Stomach smooth muscle (tissue), 2 donors: ENCODE measurements around the gene C9orf50.
"Not testable (repeated sequence)": the region's sequence is repeated elsewhere in the genome, so short reads cannot be mapped to it uniquely, and the experiment has no call there.

Experiments
- H3K27ac ChIP-seq: one replicate; pipeline ENCODE4 v1.7.0; 2013; ENCODE audit warnings: mild to moderate bottlenecking, low read length, inconsistent platforms
- H3K27me3 ChIP-seq, 2 donors: one replicate each; pipeline ENCODE4 v1.7.0; 2013; ENCODE audit warnings: low read length in 2 of 2; ENCODE audit not compliant: insufficient read depth in 2 of 2, control insufficient read depth in 1 of 2
- H3K36me3 ChIP-seq, 2 donors: one replicate each; pipeline ENCODE4 v1.7.0; 2013; ENCODE audit warnings: low read length in 2 of 2; ENCODE audit not compliant: control insufficient read depth in 2 of 2, insufficient read depth in 2 of 2
- H3K4me1 ChIP-seq: one replicate; pipeline ENCODE4 v1.7.0; 2013; ENCODE audit warnings: low read length; ENCODE audit not compliant: control insufficient read depth, insufficient read depth
- H3K4me3 ChIP-seq, 2 donors: one replicate each; pipeline ENCODE4 v1.7.0; 2013; ENCODE audit warnings: low read length in 2 of 2
- H3K9ac ChIP-seq, 2 donors: one replicate each; pipeline ENCODE4 v1.7.0; 2013; ENCODE audit warnings: low read length in 2 of 2, mild to moderate bottlenecking in 1 of 2
- H3K9me3 ChIP-seq, 2 donors: one replicate each; pipeline ENCODE4 v1.7.0; 2013; ENCODE audit warnings: low read length in 2 of 2; ENCODE audit not compliant: control insufficient read depth in 2 of 2
- donor health status: healthy.
- donor health status: Pancreatic carcinoma.

Gene C9orf50

DNA sequence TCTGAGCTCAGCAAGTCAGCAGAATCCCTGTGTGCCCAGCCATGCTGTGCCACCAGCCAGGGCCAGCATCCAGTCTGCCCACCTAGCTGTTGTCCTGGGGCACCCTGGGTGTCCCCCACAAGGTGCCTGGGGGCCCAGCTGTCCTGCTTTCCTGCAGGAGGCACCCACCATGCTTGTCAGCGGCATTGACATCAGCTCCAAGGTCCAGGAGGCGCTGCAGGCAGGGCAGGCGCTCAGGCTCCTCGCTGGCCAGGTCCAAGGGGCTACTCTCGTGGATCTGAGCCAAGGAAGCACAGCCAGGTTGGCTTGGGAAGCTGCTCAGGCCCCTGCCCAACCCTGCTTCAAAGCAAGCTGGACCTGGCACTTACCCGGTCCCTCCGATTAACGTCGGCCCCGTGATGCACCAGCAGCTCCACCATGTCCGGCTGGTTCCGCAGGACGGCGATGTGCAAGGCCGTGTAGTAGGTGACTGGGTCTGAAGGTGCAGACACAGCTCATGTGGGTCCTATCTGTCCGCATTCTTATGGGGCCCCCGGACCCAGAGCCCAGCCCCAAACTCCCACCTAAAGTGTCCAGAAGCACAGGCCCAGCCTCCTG lies 18.2 kb upstream of the C9orf50 start:
- H3K36me3 ChIP-seq: peaks cover 24 to 40% of the 10 kb centered on the region in 2 donors

DNA sequence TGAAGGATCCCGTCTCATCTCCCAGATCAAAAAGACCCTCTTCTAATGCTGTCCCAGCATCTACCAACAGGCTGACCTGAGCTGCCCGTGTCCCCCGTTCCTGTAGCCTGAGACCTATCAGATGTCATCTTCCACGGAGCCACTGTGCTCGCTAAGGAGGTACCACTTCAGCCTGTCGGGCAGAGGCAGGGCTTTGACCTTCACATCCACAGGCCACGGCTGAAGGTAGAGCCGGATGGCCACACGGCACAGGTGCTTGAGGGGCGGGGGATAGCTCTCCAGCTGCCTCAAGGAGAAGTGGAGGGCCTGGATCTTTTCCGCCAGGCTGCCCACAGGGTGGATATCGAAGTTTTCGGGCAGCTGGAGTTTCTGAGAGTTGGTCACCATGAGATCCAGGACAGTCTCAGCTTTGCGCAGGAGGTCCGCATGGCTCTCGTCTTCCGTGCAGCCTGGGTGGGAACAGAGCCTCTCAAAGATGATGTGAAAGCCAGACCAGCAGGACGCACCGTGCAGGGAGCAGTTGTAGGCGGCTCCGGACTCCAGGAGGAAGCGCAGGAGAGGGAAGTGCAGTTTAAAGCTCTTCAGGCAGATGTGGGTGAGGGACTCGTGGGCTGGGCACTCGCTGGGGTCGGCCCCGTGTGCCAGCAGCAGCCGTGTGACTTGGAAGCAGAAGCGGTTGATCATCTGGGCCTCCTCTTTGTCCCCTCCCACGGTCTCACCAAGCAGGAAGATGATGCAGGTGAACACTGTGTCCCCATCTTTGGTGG lies 17.0 kb upstream of the C9orf50 start:
- H3K27ac ChIP-seq: no peak overlapping the region
- no peak overlapping the region for H3K9ac ChIP-seq
- peaks cover 30% of the 10 kb centered on the region for H3K4me1 ChIP-seq
- no peaks in the 10 kb centered on the region for H3K9me3 ChIP-seq
- H3K4me3 ChIP-seq: no peak overlapping the region
- peaks cover 29 to 52% of the 10 kb centered on the region in 2 donors for H3K36me3 ChIP-seq
- H3K27me3 ChIP-seq: no peaks in the 10 kb centered on the region

More for the DNA sequence above, 18.2 kb upstream of the C9orf50 start:
- Histone ChIP-seq H3K27me3 (no peaks in the 10 kb centered on the region), H3K4me3 (no peak overlapping the region), H3K9ac (no peak overlapping the region), H3K27ac (no peak overlapping the region), H3K4me1 (peaks cover 30% of the 10 kb centered on the region), H3K9me3 (no peaks in the 10 kb centered on the region)

DNA sequence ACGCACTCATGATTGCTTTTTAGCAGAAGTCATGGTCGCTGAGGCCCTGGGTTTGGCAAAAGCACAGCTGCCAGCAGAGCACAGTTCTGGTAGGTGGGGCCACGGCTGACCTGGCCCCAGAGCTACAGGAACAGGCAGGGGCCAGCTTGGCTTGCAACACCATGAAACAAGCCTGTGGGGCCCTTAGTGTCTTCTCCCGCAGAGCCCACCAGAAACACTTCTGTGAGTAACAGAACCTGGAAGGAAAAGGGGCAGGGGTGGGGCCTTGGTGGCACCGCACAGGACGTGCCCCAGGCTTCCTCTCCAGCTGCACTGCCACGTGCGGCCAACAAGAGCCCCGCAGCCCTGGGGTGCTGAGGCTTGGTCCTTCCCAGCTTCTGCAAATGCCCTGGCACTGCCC lies 16.2 kb upstream of the C9orf50 start:
- Histone ChIP-seq H3K27me3 (no peaks in the 10 kb centered on the region), H3K4me3 (no peak overlapping the region), H3K4me1 (peaks cover 25% of the 10 kb centered on the region), H3K27ac (no peak overlapping the region), H3K36me3 (peaks cover 34 to 55% of the 10 kb centered on the region in 2 donors), H3K9me3 (no peaks in the 10 kb centered on the region), H3K9ac (no peak overlapping the region)

DNA sequence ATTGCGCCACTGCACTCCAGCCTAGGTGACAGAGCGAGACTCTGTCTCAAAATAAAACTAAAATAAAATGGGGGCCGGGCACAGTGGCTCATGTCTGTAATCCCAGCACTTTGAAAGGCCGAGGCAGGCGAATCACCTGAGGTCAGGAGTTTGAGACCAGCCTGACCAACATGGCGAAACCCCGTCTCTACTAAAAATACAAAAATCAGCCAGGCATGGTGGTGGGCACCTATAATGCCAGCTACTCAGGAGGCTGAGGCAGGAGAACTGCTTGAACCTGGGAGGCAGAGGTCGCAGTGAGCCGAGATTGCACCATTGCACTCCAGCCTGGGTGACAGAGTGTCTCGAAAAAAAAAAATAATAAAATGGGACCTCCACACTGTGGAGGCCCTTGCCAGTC lies 15.4 kb upstream of the C9orf50 start:
- H3K27me3 ChIP-seq, H3K4me3 ChIP-seq, H3K9ac ChIP-seq, H3K9me3 ChIP-seq, H3K27ac ChIP-seq: not testable (repeated sequence)
- Histone ChIP-seq H3K4me1 (peaks cover 26% of the 10 kb centered on the region), H3K36me3 (peaks cover 34 to 55% of the 10 kb centered on the region in 2 donors)

DNA sequence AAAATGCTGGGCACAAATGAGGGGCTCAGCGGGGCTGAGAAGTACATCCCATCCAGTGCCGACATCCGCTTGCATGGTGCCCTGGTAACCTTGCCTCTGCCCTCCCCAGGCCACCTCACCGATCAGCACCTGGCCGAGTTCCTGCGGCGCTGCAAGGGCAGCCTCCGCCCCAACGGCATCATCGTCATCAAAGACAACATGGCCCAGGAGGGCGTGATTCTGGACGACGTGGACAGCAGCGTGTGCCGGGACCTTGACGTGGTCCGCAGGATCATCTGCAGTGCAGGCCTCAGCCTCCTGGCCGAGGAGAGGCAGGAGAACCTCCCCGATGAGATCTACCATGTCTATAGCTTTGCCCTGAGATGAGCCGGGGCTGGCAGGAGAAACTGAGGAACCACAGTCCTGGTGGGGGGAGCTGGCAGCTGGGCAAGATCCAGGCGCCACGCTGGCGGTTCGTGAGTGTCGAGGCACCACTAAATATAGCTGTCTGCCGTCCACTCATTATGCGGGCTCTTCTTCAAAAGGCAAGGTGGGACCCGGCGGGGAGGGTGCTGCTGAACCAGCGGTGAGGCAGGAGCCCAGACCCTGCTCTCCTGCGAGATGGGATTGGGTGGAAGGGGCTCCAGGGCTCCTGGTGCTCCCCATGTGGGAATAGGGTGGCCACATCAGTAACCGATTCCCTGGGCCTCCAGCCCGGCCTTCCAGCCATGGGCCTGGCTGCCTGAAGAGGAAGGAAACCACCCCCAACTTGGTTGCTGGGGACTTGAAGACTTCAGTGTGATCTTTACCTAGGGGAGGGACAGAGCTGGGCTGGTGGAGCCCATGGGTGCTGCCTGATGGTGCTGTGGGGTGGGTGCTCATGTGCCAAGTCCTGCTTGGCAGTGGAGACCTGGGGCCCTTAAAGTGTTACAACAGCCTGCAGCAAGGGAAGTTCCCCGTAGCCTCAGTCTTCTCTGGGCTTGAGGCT lies 14.5 kb upstream of the C9orf50 start:
- H3K4me1 ChIP-seq: peaks cover 24% of the 10 kb centered on the region

DNA sequence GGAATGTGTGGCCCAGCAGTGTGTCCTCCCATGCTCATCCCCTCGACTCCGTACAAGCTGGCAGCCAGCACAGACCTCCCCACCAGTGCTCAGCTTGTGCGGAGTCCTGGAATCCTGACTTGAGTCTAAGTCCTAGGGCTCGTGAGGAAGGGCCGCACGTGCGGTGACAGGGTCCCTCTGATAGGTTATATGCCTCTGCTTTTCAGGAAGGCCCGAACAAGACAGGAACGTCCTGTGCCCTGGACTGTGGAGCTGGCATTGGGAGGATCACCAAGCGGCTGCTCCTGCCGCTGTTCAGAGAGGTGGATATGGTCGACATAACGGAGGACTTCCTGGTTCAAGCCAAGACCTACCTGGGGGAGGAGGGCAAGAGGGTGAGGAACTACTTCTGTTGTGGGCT lies 12.9 kb upstream of the C9orf50 start:
- H3K4me1 ChIP-seq: peaks cover 20% of the 10 kb centered on the region
- H3K27me3 ChIP-seq: no peaks in the 10 kb centered on the region
- H3K9me3 ChIP-seq: no peaks in the 10 kb centered on the region
- H3K36me3 ChIP-seq: peaks cover 32 to 51% of the 10 kb centered on the region in 2 donors
- no peak overlapping the region for H3K4me3 ChIP-seq
- H3K9ac ChIP-seq: no peak overlapping the region
- H3K27ac ChIP-seq: no peak overlapping the region

More for the DNA sequence above, 14.5 kb upstream of the C9orf50 start:
- H3K9ac ChIP-seq: no peak overlapping the region
- no peaks in the 10 kb centered on the region for H3K9me3 ChIP-seq
- H3K4me3 ChIP-seq: no peak overlapping the region
- no peaks in the 10 kb centered on the region for H3K27me3 ChIP-seq
- H3K27ac ChIP-seq: no peak overlapping the region
- H3K36me3 ChIP-seq: peaks cover 34 to 57% of the 10 kb centered on the region in 2 donors

DNA sequence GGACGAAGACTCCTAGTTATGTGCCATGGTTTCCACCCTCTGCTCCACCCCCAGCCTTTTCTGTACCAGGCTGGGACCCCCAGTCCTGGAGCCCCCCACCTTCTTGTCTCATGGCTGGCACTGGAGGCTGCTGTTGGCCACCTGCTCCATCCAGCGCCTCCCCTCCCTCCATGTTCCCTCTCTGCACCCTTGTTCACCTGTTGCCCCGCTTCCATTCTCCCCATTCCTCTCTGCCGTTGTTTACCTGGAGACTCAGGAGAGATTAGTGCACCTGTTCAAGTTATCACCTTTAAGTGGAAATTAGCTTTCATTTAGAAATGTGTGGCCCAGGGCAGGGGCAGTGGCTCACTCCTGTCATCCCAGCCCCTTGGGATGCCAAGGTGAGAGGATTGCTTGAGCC lies 12.3 kb upstream of the C9orf50 start:
- Histone ChIP-seq H3K27ac (no peak overlapping the region), H3K27me3 (no peaks in the 10 kb centered on the region), H3K9ac (no peak overlapping the region), H3K9me3 (no peaks in the 10 kb centered on the region), H3K4me3 (no peak overlapping the region), H3K4me1 (peaks cover 25% of the 10 kb centered on the region), H3K36me3 (peaks cover 29 to 44% of the 10 kb centered on the region in 2 donors)

DNA sequence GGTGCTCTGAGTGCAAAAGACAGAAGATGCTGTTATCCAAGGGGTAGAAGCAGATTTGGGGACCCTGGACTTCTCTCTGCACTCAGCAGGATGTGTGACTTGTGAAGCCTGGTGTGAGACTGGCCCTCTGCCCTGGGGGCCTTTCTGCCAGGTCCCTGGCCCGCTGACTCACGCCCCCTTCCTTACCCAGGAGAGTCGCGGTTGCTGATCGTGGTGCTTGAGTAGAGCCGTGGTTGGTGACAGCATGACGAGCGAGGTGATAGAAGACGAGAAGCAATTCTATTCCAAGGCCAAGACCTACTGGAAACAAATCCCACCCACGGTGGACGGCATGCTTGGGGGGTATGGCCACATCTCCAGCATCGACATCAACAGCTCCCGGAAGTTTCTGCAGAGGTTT lies 11.6 kb upstream of the C9orf50 start:
- Histone ChIP-seq H3K4me3 (no peak overlapping the region), H3K4me1 (peaks cover 32% of the 10 kb centered on the region), H3K9me3 (no peaks in the 10 kb centered on the region), H3K36me3 (peaks cover 23 to 39% of the 10 kb centered on the region in 2 donors), H3K27ac (no peak overlapping the region), H3K9ac (no peak overlapping the region), H3K27me3 (no peaks in the 10 kb centered on the region)

DNA sequence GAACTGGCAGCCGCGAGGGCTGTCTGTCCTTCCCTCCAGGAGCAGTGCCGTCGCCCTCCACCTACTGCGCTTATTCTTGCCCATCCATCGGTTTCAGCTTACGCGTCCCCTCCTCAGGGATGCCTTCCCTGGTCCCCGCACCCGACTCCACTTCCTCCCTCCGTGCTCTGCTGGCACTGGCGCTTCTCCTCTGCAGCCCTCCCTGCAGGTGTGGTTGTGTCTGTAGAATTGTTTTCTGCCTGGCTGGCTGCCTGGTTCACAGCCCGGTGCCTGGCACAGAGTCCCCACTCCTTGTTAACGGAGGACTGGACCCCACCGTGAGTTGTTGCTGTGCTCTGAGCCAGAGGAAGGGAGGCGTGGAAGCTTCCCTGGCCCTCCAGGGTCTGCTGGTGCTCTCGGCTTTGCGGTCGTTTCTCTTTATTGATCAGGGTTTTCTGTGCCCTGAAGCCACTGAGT lies 10.8 kb upstream of the C9orf50 start:
- H3K27me3 ChIP-seq: no peaks in the 10 kb centered on the region
- no peaks in the 10 kb centered on the region for H3K9me3 ChIP-seq
- H3K9ac ChIP-seq: no peak overlapping the region
- H3K4me1 ChIP-seq: peaks cover 40% of the 10 kb centered on the region
- H3K27ac ChIP-seq: no peak overlapping the region
- no peak overlapping the region for H3K4me3 ChIP-seq
- peaks cover 19 to 32% of the 10 kb centered on the region in 2 donors for H3K36me3 ChIP-seq

DNA sequence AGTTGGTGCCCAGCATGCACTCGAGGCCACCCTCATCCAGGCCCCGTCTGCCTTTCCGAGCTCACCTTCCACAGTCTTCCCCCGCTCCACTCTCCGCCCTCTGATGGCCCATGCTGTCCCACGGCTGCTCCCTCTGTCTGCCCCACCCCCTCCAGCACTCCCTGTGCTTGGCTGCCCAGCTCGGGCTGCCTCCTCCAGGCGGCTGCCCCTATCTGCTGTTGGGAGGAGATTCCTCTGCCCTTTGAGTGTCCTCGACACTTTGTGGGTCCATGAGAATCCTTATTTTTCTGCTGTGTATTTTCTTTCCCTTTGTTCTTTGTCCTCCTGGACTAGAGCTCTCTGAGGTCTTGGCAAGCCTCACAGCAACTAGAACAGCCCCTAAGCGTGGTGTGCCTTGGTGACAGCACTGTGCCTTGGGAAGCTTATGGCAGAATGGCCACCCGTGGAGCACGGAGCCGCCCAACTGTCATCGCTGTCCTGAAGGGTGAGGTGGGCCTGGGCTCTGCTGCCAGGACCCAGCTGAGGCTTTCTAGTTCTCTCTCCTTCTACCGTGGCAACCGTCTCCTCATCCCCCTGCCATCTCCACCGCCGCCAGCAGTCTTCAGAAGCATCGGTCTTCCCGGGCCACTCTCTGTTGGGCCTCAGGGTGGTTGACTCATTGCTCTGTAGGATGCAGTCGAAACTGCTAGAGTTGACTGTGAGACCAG lies 10.2 kb upstream of the C9orf50 start:
- no peak overlapping the region for H3K27ac ChIP-seq
- no peak overlapping the region for H3K4me3 ChIP-seq
- no peaks in the 10 kb centered on the region for H3K9me3 ChIP-seq
- H3K36me3 ChIP-seq: peaks cover 19 to 32% of the 10 kb centered on the region in 2 donors
- H3K27me3 ChIP-seq: no peaks in the 10 kb centered on the region
- peaks cover 45% of the 10 kb centered on the region for H3K4me1 ChIP-seq
- H3K9ac ChIP-seq: no peak overlapping the region
